EL (cell line): ENCODE results near the gene HAT1.
"Not testable (repeated sequence)": the region's sequence is repeated elsewhere in the genome, so short reads cannot be mapped to it uniquely, and the experiment has no call there.

Experiments used
- DNase-seq: peaks from one replicate; pipeline ENCODE4 v3.0.0-alpha.2; 2016

HAT1 gene

DNA sequence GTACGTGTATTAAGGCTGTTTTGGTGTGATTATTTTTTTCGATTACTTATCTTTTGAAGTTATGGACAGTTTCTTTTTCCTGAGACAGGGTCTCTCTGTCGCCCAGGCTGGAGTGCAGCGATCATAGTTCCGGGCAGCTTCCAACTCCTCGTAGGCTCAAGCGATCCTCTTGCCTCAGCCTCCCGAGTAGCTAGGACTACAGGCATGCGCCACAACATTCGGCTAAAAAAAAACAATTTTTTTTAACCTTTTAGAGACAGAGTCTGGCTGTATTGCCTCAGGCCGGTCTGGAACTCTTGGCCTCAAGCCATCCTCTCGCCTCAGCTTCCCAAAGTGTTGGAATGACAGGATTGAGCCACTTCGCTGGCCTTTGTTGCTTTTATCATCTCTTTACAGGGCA, 945 bp downstream of the HAT1 start:
- peak; percentile 67 for DNase-seq

DNA sequence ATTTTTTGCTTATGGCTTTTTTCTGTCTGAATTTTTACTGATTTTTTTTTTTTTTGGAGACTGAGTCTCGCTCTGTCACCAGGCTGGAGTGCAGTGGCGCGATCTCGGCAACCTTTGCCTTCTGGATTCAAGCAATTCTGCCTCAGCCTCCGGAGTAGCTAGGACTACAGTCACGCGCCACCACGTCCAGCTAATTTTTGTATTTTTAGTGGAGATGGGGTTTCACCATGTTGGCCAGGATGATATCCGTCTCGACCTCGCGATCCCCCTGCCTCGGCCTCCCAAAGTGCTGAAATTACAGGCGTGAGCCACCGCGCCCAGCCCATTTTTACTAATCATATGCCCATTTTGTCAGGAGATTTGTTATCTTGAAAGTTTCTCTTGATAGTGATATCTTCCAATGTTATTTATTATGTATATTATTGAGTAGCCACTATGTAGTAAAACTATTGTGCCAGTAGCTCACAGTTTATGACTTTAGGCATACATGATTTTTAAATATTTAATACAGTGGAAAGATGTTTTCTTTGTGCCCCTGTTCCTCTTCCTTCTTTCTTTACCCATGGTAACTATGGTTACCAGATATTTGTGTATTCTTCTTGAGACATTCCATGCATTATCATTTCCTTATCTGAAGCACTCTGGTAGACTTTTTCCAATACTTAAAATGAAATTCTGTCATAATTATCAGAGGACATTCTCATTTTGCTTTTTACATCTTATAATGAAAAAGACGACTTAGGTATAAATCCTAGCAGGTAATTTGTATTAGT, 2.1 kb downstream of the HAT1 start:
- no peak for DNase-seq

DNA sequence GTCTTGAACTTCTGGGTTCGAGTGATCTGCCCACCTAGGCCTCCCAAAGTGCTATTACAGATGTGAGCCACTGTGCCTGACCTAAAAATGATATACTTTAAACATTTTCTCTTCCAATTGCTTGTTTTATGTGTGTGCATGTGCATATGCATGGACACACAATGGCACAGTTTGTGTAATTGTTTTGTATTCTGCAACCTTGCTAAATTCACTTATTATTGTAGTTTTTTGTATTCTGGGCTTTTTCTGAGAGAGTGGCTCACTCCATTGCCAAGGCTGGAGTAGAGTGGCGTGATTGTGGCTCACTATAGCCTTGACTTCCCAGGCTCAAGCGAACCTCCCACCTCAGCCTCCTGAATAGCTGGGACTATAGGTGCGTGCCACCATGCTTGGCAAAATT, 8.1 kb downstream of the HAT1 start:
- DNase-seq = no peak

DNA sequence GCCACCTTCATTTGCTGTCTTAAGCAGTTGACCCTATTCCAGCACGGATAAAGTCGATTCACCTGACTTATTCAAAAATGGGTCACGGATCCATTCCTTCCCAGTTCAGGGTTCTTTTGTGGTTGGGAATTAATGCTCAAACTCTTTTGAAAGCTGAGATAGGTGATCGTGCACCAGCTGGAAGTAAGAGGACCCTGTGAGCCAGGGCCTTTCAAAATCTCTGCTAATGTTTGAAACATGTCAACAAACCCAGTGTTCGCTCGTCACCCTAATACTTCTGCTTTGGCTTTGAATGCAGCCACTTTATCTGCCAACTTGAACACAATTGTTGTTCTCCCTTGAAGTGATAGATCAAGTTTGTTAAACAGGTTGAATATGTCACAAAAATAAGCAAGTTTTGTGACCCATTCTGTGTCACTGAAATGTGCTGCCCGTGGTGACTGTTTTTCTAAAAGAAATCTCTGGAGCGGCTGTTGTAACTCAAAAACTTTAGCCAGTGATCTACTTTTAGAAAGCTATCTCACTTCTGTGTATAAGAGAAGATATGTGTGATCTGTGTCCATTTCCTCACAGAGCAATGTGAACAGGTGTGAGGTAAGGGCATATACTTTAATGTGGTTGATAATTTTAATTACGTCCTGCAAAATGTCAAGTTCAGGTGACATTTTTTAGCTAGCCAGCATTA, 16.9 kb downstream of the HAT1 start:
- no peak for DNase-seq

DNA sequence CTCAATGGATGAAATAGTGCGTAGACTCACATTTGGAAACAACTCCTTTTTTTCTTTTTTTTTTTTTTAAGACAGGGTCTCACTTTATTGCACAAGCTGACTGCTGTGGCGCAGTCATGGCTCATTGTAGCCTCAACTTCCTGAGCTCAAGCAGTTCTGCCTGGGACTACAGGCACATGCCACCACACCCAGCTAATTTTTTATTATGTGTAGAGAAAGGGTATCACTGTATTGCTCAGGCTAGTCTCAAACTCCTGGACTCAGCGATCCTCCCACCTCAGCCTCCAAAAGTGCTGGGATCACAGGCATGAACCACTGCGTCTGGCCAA, 17.4 kb downstream of the HAT1 start:
- no peak for DNase-seq

DNA sequence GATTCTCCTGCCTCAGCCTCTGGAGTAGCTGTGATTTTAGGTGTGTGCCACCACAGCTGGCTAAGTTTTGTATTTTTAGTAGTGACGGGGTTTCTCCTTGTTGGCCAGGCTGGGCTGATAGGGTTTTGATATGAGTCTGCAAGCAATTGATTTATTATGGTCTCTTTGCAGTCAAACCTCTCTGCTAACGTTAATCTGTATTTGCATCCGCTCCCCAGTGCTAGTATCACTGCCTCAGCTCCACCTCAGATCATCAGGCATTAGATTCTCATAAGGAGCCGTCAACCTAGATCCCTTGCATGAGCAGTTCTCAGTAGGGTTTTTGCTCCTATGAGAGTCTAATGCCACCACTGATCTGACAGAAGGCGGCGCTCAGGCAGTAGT, 19.0 kb downstream of the HAT1 start:
- DNase-seq = no peak

DNA sequence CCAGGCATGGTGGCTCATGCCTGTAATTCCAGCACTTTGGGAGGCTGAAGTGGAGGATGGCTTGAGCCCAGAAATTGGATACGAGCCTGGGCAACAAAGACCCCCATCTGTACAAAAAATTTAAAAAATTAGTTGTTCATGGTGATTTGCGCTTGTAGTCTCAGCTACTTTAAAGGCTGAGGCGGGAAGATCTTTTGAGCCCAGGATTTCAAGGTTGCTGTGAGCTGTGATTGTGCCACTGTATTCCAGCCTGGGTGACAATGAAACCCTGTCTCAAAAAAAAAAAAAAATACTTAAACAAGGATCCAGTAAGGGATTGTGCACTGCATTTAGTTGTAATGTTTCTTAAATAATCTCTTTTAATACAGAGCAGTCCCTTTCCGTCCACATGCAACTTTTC, 21.6 kb downstream of the HAT1 start:
- DNase-seq = no peak

DNA sequence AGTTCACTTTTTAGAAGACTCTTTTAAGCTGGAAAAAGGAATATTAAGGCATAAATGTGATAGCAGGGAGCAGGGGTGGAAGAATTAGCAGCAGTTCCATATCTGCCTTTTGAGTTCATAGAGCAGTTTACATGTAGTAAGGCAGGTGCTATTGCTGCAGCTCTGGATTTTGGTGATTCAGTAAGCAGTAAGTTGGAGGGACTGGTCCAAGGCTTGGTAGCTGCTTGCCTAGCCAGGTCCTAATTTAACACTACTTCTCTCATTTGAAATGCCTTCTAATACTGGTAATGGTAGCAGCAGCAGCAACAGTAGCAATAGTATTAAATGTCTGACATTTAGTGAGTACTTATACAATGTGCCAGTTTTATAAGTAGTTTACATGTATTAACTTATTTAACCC, 30.0 kb downstream of the HAT1 start:
- no peak for DNase-seq

DNA sequence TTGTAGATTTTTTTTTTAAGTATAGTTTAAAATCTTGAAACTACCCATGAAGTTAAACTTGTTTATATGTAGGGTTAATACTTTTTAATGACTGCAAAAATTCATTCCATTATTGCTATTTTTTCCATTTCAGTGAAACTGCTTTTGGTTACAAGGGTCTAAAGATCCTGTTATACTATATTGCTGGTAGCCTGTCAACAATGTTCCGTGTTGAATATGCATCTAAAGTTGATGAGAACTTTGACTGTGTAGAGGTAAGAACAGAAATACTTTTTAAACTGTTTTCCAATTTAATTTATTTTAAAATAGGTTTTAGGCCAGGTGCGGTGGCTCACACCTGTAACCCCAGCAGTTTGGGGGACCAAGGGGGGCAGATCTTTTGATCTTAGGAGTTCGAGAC, 30.5 kb downstream of the HAT1 start:
- DNase-seq = no peak

DNA sequence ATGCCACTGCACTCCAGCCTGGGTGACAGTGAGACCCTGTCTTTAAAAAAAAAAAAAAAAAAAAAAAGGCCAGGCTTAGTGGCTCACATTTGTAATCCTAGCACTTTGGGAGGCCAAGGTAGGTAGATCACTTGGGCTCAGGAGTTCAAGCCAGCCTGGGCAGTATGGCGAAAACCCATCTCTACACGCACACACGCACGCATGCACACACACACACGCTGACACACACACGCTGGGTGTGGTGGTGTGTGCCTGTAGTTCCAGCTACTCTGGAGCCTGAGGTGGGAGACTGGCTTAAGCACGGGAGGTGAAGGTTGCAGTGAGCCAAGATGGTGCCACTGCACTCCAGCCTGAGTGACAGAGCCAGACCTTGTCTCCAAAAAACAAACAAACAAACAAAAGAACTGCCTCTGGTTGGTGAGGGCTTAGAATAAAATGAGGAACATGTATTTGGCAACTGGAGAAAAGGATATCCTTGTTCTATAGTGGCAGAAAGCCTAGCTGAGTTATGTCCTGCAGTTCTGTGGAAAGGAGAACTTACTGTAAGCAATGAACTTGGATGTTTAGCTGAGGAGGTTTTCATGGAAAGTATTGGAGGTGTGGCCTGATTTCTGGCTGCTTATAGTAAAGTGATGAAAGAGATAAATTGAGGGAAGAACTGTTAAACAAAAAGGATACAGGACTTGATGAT, 34.0 kb downstream of the HAT1 start:
- DNase-seq = no peak

DNA sequence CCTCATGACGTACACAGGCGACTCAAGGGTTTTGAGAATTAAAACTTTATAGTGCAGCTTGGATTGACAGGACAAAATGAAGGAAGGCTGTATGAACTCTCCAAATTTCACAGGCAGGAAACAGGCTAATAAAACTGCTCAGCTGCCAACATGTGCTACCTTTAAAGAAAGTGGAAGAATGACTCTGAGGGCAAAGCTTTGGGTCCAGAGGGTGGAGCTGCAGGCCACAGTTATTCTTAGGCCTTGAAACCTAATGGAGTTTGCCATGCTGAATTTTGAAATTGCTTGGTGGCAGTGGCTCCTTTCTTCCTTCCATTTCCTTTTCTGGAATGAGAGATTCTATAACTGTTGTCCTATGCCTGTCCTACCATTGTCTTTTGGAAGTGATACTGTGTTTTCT, 34.8 kb downstream of the HAT1 start:
- DNase-seq = peak; percentile 33

DNA sequence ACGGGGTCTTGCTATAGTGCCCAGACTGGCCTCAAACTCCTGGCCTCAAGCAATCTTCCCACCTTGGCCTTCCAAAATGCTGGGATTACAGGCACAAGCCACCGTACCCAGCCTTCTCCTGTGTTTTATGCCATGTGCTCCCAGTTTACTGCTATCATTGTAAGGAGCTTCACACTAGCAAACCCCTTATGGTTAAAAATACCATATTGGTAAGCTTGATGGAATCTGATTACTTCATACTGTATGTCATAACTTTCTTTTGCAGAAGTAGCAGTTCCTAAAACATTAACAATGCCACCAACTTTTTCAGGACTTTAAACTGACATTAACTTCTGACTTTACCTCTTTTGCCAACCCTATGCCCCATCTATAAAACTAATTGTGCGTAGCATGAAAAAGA, 36.2 kb downstream of the HAT1 start:
- DNase-seq = peak; percentile 72

DNA sequence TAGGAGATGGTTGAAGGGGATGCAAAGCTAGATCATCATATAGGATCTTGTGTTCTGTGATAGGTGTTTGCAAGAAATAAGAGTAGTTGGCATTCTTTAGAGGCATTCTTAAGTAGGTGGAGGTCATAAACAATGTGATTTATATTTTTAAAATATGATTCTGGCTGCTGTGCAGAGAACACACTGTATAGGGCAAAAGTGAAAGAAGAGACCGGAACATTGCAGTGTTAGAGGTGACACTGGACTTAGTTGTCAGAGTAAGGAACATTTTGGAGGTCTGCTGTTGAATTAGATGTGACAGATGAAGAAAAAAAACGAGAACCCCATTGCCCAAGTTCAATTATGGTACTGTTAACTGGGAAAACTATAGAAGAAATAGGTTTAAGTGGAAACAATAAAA, 37.7 kb downstream of the HAT1 start:
- DNase-seq = no peak

DNA sequence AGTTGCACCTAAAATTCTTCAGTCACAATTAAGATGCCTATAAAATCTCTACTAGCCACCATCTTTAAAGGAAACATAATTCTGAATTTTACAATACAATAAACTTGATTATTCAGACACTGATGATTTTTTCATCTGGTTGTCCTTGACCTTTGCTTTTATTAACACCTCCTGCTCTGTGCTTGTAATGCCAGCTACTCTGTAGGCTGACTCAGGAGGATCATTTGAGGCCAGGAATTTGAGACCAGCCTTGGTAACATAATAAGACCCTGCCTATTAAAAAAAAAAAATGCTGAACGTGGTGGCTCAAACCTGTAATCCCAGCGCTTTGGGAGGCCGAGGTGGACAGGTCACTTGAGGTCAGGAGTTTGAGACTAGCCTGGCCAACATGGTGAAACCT, 38.3 kb downstream of the HAT1 start:
- DNase-seq = no peak

DNA sequence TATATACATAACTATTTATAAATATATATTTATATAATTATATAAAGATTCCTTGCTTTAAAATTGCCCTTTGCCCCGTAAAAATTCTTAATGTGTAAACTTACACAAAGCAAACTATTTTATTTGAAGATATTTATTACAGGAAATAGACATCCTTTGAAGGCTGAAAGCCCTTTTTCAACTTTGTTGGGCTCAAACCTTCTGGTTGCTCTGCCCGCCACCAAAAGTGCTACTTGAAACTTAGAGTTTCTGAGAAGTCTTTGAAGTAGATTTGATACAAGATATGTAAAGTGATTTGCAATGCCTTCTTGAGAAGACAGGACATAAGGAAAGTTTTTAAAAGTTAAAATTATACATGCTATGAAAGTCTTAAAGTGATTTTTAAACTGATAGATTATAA, 40.9 kb downstream of the HAT1 start:
- DNase-seq = no peak

DNA sequence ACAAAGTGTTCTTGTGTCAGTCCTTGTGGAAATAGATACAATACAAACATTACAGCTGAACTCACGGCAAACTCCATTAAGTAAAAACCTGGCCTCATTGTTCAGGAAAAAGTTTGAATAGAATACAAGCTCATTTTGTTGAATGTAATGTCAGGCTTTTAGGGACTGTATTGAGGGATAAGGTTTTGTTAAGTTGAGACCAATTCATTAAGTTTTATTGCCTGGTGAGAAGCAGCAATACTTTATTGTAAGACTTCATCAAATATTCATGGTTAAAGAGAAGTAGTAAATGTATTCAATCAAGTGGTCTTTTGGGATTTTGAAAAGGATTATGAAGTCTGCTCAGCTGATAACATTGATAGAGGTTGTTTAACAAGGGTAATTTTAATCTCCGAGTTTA, 42.0 kb downstream of the HAT1 start:
- DNase-seq = no peak

DNA sequence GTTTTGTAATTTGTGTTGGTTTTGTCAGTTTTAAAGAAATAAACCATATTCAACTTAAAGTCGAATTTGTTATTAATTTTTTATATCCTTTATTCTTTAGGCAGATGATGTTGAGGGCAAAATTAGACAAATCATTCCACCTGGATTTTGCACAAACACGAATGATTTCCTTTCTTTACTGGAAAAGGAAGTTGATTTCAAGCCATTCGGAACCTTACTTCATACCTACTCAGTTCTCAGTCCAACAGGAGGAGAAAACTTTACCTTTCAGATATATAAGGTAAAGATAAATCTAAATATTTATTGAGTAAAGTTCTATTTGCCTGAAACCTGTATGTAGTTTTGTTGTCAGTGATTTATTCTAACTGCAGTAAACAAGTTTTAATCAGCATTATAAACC, 43.0 kb downstream of the HAT1 start:
- DNase-seq = no peak

DNA sequence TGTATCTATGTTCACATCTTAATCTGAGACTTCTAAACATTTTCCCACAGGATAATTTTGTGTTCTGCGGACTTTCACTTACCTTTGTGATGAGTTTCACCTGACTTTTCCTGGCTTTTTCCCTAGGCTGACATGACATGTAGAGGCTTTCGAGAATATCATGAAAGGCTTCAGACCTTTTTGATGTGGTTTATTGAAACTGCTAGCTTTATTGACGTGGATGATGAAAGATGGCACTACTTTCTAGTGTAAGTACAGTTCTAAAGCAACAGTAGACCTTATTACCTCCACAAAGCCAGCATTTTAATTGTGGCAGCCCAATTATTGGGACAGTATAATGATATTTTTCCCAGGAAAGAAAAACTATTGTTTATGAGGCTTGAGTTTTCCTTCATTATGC, 43.4 kb downstream of the HAT1 start:
- no peak for DNase-seq

DNA sequence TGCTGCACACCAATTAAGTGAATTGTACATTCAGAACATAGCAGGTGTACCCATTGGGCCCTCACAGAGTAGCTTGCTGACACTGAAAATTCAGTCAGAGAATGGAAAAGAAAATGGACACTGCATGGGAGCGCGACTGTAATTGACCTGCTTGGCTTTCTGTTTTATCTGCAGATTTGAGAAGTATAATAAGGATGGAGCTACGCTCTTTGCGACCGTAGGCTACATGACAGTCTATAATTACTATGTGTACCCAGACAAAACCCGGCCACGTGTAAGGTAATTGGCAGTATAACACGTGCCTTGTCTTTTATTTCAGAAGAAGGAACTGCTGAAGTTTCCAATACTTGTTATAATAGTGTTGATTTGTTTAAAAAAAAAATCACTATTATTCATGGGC, 44.0 kb downstream of the HAT1 start:
- DNase-seq = no peak

DNA sequence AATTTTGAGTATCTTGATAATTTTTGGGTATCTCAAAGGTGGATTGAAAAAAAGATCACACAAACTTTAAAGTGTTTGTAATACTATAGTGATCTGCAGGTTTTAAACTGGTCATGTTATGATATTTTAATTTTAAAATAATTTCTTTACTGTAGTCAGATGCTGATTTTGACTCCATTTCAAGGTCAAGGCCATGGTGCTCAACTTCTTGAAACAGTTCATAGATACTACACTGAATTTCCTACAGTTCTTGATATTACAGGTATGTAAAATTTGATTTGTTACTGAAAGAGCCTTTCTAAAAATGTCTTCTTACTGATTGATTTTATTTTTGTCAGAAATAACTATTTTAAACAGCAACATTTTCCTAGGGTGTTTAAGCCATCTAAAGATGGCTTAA, 44.4 kb downstream of the HAT1 start:
- DNase-seq = no peak

DNA sequence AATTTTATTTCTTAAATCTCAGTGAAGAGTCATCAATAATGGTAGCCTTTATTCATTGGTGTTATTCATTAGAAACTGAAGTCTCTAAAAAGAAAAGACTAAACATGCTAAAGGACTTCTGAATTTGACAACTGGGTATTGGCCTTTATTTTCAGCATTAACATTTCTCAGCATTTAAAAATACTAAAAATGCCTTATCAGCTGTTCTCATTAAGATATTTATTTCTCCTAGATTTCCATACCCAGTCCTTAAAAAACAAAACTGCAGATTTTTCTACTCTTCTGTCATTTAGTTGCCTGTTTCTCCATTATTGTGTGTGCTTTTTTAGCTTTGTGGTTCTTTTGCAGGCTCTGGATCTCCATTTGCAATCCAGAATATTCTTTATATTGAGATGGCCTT, 46.2 kb downstream of the HAT1 start:
- no peak for DNase-seq

DNA sequence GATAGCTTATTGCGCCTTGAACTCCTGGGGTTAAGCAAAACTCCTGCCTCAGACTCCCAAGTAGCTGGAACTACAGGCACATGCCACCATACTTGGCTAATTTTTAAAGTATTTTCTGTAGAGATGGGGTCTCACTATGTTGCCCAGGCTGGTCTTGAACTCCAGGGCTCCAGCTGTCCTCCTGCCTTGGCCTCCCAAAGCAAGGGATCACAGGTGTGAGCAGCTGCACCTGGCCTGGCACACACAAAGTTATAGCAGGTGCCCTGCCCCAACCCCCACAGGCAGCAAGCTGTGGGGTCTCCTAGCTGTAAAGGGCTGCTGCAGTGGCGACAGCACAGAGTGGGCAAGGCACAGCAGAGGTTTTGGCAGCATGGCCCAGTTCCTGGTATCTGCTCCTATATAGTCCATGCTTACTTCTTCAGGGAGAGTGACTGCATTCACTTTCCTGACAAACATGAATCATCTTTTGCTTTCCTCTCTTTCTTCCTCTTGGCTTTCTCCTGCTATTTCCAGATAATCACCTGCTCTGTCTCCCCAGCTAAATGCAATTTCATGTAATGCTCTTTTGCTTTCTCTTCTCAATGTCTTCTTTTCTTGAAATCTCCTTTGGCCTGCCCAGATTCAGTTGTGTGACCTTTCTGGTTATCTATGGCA, 50.2 kb downstream of the HAT1 start:
- no peak for DNase-seq

DNA sequence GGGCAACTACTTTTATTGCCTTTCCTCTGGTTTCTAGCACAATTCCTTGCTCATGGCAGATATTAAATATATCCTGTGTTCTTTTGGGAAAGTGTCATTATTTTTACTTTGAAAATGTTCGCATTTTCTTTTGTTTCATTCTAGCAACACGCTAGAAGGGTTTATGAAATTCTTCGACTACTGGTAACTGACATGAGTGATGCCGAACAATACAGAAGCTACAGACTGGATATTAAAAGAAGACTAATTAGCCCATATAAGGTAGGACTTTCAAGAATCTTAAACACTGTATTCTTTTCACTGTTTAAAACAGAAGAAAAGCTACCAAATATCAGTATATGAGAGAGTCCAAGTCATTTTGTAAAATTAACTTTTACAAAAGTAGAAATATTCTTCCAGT, 56.8 kb downstream of the HAT1 start:
- no peak for DNase-seq

DNA sequence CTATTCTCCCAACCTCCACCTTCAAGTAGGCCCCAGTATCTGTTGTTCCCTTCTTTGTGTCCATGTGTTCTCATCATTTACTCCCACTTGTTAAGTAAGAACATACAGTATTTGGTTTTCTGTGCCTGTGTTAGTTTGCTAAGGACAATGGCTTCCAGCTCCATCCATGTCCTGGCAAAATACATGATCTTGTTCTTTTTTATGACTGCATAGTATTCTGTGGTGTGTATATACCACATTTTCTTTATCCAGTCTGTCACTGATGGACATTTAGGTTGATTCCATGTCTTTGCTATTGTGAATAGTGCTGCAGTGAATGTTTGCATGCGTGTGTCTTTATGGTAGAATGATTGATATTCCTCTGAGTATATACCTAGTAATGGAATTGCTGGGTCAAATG, 61.7 kb downstream of the HAT1 start:
- DNase-seq = not testable (repeated sequence)
